T-helper 1 cell (primary cell): ENCODE measurements around the gene MEIKIN.

Source experiments
- DNase-seq, 5 donors: peaks; one replicate each; pipeline ENCODE4 v3.0.0-alpha.2; 2012 to 2020
- total RNA-seq, 4 donors: gene quantifications; one replicate each; lab custom pipeline; 2026; lab: John Stamatoyannopoulos, UW

Gene MEIKIN, protein sequence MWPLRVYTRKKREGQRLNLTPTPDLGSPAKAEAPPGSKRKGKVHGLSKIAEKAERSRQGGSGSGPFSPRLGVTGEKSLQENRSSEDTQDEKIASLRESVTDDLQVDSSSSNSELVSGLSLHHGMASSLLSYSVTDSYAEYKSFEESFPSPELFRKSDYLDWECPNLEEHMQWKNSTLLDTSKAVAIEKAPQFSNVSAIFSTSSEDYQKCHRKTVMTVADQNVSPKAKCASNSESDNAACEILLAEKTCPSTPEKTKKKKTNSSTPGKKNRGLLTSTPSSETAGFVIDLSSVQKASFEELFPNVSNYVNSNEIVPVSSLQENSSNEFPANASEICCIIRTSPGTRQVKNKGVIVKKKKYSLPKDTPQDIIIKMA
- 0 to 0.54 (median 0.04) reads per million in 4 donors for total RNA-seq

DNA sequence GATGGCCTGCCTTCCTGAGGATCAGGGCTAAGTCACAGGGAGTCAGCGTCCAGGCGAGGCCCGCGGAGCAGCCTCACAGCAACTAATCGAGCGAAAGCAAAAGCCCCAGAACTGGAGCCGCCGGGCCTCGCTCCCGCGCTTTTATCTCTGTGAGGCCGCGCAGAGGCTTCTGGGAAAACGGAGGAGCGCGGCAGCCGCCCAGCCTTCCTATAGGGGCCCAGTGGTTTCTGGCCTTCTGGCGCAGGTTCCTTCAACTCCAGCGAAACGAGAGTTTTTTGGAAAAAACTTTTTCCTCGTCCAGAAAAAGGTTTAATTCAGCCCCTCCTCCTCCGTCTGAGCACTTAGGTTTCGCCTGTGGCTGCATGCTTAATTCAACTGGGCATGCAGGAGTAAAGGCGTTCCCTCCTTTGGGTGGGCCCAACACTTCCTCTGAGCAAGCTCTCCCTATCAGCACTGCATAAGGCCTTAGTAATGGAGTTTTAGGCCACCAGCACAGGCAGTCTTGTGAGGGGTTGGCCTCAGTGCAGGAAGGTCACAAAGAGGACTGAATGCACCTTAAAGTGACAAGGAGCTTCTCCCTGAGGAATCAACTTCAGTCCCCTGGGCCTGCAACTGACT lies at the start of gene MEIKIN:
TSS of gene MEIKIN (minus strand) at position 113 of the 618 bp plus-strand sequence. CDS start 158 bp downstream, outside the sequence.
- no peak for DNase-seq

DNA sequence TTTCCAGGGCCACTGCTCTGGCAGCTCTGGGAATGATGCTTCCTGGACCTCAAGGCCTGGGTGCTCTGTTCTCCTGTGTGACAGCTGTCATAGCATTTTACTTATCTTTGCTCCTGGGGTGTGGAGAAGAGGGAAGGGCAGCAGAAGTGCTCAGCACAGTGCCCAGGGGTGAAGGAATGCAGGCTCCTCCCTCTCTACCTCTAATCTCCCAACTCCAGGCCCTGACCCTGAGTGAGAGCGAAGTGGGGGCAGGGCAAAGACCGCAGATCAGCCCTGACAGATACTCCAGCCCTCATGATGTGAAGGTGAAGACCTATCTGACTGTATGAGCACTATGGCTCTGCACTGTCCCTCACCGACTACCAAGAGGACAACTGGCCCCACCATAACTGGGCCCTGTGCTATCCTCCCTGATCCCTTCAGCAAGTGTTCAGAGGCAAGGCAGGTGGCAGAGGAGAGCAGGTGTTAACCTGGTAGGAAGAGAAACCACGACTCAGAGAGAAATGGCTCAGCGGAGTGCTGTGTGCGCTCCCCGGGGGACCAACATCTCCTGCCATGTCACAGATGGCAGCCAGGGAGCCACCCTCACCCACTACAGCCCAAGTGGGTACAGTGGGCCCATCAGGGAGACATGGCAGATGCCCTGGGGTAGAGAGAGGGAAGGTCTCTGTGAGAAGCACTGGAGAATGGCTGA lies 49.2 kb upstream of the MEIKIN start:
- DNase-seq, result no peak

DNA sequence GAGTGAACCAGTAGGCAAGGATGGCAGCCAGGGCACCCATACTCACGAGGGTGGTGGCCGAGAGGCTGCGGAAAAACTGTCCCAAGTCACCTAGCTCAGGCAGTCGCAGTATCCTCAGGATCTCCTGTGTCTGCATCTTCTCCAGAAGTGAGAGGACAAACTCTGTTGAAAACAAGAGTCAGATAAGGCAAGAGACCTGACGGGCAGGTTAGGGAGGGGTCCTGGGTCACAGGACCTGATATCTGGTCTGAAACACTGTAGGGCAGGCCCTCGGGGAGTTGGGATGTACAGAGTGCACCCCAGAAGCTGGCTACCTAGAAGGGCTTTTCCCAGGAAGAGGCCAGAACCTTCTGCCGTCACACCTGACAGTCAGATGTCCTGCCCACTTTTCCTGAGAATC lies 48.6 kb upstream of the MEIKIN start:
- DNase-seq, result no peak

DNA sequence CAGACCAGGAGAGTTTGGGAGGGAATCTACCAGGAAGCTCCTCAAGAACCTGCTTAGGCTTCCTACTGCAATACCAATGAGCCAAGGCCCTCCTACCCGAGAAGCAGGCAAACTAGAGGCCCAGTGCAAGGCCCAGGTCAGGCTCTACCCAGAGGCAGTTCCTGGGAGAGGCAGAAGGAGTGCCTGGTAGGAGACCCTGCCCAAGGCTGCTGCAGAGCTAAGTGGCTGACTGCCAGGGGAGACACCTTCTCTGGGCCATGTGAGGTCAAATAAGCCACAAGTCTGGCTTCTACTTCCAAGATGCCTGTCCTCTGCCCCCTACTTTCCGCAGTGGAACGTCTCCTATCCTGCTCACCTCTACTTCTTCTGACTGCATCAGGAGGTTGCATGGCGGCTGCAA lies 48.2 kb upstream of the MEIKIN start:
- DNase-seq, result no peak

DNA sequence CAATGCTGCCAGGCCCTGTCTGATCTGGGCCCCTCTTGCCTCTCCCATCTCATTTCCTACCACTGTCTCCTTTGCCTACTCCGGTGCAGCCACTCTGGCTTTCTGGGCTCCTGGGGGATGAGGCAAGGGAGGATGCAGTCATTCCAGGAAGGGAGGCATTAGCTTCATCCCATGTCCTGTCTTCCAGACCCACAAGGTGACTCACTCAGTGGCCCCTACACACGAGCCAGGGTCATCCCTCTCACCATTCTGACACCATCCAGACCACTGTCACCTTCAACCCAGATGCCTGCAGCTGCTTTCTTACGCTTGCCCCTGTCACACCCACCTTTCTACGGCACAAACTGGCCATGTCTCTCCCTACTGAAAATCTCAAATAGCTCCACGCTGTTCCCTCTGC lies 46.9 kb upstream of the MEIKIN start:
- no peak for DNase-seq

DNA sequence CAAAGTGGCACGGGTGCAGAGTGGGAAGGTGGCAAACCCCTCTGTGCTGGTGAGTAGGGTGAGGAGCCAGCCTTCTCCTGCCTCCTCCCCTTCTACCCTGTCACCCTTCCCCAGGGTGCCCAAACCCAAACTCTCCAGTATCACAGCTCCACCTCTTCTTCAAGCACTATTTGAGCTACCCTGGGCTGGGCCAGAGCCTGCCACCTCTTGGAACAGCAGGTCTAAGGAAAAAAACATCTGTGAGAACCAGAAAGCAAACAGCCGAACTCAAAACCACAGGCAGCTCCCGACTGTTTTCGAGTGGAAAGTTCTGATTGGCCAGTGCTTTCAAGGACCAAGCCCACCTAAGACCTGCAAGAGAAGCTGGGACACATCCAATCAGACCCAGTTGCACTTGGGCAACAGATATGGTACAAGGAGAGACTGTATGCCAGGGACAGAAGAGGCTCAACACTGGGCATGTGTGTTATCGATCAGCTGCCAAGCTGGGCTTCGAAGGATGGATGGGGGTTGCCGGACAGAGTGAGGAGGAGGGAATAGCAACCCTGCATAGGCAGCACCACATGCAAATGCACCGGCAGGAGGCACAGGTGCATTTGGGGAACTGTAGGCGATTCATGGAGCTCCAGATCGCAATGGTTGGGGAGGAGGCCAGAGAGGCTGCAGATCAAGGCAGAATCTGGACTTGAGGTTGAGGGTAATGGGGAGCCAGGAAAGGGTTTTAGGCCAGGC lies 46.3 kb upstream of the MEIKIN start:
- no peak for DNase-seq

DNA sequence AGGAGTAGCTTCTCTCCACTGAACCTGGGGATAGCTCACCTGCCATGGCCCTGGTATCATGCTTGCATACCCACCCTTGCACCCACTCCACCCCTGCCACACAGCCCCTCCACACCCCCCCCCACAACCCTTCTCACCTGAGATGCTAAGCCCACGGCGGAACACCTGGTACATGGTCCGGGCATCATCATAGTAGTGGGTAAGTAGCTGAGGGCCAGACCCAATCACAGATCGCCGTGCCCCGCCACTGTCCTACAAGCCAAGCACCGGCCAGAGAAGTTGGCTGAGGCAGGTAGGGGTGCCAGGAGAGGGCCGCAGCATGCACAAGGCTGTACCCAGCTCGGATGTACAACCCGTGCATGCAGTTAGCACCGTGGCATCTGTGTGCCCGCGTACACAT lies 45.3 kb upstream of the MEIKIN start:
- DNase-seq, result no peak

DNA sequence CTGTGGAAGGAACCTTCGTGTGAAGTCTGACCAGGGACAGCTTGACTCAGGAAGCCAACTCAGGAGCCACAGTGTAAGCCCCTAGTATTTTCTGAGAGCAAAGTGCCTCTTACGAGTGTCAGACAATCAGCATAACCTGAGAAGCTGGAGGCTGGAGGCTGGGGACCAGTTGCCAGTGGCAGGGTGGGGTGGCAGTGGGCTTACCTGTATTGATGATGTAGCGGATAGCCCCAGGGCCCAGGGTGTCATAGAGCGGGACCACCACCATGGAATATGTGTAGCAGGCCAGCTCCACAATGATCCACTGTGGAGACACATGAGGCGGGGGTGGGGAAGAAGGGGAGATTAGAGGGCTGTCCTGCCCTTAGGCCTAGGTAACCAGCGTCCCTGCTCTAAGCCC lies 43.1 kb upstream of the MEIKIN start:
- no peak for DNase-seq

DNA sequence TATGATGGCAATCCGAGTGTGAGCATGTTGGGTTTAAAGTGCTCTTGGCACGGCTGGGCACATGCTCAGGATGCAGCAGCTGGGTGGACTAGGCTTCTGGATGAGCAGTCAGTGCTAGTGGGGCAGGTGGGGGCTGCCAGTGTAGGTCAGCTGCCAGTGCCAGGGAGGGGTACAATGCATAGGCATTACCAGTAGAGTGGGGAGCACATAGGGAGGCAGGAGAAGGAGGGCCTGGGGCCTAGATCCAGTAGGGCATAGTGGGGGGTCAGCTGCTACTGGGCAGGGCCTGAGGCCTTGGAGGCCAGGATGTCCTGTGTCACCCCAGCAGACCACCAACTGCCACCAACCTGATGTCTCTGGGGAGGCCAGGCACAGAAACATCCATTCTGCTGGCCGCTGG lies 41.8 kb upstream of the MEIKIN start:
- DNase-seq, result no peak

DNA sequence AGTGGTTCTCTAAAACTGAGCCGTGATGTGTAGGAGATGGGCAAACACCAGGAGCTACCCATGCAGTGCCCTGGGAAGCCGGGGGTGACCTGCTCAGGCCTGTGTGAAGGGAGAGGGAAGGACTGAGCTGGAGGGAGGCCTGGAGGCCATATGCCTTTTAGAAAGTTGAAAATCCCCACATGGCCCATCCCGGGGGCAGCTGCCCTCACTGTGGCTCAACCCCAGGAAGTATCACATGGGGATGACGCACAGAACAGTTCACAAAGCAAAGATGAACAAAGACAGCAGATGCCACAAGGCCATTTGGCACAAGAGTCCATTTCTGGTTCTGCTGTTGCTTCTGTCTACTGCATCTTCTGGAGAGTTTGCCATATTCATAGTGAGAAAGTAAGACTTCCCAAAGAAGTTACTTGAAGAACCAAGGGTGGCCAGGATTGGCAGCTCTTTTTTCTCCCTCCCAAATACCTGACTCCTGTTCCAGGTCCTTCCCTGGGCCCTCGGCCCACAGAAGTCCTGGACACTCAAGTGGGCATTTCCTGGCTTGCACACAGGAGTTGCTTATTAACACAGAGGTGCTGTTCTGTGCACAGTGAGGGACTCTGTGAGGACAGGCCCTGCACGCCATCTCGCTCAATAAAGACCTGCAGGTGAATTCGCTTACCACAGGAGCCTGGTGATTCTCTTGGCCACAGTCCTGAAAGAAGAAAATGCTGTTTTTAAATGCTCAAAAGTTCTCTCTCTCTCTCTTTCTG lies 40.9 kb upstream of the MEIKIN start:
- no peak for DNase-seq

DNA sequence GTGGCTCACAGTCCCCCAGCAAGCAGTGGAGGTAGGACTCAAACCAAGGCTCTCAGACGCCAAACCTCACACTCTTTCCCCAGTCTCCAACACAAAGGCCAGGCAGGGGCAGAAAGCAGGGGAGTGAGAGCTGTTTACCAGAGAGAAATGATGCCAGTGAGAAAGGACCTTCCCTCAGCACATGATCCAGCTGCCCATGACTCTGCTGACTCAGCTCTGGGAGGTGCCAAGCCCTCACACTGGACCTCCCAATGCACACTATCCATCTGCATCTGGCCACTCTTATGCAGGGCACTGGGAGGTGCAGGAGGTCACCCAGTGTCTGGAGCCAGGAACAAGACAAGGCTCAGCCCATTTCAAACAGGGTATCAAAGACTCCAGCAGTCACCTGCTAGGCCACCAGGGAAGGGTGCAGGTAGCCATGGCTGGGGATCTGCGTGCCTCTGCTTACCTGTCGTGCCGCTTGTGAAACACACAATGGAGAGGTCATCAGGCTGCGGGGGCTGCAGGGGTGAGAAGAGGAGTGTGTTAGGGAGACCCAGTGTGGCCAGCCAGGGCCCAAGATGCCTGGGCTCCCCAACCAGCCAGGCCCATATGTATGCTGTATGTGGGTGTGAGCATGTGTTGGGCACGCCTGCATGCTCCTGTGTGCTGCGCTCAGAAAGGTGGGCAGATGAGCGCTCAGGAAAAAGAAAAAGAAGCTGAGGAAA lies 39.6 kb upstream of the MEIKIN start:
- no peak for DNase-seq

DNA sequence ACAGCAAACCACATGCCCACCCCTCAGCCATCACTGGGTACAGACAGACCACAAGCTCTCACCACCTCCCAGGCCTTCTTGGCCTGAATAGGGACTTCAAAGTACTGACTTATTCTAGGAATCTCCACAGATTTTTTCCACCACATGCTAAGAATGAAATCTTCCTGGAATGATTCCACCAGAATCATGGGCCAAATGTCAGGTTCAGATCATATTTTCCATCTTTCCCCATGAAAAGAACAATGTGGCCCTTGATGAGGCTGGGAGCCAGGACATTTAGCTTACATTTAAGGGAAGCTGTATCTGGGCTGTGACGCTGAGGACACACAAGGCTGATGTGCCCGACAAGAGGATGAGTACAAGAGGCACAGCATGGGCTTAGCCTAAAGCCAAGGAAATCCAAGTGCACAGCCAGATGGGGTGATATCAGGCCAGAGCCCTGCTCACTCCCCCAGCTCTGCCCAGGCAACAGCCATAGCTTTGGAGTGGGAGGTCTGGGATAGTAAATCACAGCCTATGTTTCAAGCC lies 37.8 kb upstream of the MEIKIN start:
- no peak for DNase-seq

DNA sequence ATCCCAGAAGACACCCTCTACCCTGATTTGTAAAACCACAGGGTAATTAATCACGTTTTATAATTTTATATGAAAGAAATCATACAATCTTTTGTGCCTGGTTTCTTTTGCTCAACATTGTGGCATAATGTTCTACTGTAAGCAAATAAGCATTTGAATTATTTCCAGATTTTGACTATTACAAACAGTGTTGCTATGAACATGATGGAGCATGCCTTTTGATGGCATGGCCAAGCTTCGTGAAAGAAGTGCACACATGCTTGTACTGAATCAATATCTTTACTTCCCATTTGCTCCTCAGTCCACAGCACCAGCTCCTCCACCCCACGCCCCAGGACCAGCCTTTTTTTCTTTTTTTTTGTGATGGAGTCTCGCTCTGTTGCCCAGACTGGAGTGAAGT lies 36.1 kb upstream of the MEIKIN start:
- no peak for DNase-seq

DNA sequence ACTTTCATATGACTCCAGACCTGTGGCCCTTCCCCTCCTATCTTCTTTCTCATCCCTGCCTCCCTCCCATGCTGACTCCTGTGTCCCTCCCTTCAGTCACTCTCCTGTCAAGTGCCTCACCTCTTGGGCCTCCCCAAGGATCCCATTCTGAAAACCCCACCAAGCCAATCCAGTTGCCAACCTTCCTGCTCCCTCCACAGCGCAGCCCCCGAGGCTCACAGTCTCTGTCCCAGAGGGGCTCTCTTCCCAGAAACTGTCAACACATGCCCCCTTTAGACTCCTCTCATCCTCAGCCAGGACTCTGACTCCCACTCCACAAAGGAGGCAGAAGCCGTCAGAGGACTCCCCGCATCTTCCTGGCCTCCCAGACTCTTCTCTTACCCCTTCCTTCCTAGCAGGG lies 35.2 kb upstream of the MEIKIN start:
- no peak for DNase-seq

DNA sequence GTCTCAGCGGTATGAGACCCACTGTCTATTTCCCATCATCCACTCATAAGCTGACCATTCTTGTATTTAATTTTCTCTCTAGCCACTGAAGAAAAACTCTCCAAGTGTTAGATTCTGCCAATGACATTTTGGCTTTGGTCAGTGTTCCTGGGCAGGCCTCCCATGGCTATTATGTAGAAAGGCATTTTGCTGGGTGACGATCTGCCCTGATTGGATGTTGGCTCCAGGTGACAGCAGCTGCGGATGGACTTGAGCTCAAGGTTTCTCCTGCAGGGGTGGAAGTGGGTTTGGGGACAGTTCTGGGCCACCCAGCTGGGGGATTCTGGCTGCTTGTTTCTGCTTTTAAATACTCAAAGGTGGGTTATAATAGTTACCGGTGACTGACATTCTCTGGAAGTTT lies 34.4 kb upstream of the MEIKIN start:
- DNase-seq, result no peak

DNA sequence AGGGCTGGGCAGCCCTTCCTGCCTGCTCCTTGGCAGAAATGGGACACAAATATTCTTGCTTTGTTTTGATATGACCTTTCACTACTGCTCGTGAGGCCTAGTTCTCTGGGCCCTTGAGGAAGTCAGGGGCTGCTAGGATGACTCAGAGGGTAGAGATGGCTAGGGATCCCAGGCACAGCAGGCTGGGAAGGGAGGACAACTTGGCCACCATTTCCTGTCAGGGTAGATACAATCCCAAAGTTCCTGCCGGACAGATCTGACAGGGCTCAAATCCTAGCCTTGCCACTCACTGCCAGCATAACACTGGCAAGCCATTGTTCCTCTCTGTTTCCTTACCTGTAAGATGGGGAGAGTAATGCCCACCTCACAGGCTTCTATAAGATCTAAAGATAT lies 31.7 kb upstream of the MEIKIN start:
- no peak for DNase-seq

DNA sequence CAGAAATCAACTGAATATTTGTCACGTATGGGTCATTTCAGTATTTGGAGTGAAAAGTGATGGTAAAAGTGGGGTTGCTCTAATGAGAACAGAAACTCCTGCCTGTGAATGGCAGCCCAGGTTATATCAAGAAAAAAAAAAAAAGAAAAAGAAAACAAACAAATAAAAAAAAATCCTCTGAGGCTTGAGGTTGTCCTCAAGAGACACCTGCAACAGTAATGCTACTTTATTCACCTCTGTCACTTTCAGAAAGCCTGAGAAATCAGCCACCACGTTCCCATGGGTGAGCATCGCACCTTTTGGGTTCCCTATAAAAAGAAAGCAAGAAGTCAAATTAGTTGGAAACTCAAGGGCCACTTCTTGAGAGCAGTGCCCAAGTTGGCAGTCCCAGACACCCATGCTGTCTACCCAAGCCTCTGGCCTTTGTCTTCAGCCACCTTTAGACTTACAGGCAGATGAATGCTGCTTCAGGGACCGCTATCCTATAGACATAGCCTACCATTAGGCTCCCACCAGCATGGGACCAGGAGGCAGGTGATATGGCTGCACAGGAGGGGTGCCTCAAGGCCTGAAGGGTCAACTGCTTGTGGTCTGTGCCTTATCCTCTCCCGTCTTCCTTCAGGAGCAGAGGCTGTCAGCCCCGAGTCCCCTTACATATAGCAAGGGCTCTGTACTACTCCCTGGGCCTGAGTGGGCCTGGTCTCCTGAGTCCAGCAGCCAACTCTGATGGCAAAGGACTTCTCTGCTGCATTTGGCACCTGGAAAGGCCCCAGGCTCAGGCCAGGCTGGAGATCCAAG lies 31.1 kb upstream of the MEIKIN start:
- DNase-seq, result no peak

DNA sequence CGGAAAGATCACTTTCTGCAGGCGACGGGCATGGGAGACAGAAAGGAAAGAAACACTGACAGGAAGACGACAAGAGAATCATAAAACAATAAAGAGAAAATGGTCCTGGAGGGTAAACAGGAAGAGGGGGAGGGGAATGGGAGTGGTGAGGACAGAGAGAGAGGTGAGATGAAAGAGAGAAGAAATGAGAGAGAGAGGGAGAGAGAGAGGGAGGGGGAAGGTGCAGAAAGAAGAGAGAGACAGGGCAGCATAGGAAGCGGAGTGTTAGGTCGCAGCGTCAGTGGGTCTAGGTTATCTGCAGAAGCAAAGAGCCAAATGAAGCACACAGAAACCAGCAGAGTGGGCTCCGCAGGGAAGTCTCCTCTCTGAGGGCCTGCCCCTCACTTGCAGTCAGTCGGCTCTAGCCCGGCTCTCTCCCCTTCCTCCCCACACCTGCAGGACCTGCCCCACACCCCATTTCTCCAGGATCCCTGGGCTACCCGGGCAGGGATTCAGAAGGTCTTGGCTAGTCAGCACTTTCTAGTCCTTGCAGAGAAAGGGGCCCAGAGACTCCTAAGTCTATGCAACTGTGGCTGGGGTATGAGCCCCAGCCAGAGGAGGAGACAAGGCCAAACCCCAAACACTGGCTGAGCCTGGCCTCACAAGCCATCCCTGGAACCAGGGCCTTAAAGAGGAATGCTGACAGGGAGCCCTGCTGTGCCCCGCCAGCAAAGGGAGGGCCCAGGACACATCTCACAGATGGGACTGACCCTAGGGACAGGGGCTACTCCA lies 29.7 kb upstream of the MEIKIN start:
- peak in 2 of 5 donors; percentile 13 to 74 for DNase-seq

DNA sequence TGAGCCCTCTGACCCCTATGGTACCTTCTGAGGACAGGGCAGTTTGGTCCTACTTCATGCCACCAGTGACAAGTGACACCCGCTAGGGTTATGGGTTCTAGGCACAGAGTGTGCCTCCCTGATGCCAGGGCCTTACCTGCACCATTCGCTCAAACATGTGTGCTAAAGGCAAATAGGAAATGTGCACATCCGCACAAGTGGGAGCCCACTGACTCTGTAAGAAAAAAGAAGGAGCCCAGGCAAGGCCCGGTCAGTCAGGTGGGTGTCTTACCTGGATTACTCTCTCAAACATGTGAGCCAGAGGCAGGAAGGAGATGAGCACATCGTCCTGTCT lies 29.1 kb upstream of the MEIKIN start:
- no peak for DNase-seq

DNA sequence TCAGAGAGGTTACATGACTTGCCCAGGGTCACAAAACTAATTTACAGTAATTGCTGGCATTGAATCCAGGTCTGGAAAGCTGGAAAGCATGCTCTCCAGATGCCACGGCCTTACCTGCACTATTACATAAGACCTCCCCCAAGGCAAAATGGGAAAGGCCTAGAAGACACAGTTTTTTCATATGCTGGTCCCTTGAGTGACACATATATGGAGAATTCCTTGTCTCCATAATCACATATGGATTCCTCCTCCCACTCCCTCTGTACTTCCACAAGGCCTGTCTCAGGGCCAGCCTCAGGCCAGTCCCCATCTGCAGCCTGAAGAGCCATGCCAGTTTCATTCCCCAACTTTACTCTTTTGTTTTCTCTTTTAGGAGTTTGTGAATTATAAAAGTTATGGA lies 28.6 kb upstream of the MEIKIN start:
- no peak for DNase-seq
